Measurements from ENCODE around the gene PALMD.

DNA sequence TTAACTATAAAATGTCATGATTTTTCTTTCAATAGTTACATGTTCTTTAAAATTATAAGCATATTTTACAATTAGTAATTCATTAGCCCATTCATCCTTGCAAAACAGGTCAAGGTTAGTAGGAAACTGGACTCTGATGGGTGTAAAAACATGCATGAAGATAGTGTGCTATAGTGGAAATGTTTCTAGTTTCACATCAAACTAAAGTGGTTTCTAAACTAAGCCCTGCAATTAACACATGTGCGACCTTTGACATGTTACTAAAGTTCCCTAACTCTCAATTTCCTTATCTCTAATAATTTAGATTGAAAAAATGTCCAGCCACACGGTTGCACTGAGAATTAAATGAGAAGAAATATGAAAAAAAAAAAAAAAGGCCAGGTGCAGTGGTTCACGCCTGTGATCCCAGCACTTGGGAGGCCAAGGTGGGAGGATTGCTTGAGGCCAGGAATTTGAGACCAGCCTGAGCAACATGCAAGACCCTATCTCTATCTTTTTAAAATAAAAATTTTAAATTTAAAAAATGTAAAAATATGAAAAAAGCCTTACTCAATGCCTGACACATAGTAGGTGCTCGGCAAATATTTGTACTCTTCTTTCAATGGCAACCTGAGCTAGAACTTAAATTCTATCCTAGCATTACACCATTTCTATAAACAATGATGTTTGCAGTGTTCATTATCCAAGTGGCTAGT, 44.1 kb upstream of the PALMD start:
- TF ChIP-seq, protein P1, sequence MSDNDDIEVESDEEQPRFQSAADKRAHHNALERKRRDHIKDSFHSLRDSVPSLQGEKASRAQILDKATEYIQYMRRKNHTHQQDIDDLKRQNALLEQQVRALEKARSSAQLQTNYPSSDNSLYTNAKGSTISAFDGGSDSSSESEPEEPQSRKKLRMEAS (IDR thresholded peaks at IDR 0.05; ENCODE audit: low read depth) = no peak
- TF ChIP-seq, protein P2, sequence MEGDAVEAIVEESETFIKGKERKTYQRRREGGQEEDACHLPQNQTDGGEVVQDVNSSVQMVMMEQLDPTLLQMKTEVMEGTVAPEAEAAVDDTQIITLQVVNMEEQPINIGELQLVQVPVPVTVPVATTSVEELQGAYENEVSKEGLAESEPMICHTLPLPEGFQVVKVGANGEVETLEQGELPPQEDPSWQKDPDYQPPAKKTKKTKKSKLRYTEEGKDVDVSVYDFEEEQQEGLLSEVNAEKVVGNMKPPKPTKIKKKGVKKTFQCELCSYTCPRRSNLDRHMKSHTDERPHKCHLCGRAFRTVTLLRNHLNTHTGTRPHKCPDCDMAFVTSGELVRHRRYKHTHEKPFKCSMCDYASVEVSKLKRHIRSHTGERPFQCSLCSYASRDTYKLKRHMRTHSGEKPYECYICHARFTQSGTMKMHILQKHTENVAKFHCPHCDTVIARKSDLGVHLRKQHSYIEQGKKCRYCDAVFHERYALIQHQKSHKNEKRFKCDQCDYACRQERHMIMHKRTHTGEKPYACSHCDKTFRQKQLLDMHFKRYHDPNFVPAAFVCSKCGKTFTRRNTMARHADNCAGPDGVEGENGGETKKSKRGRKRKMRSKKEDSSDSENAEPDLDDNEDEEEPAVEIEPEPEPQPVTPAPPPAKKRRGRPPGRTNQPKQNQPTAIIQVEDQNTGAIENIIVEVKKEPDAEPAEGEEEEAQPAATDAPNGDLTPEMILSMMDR (IDR thresholded peaks at IDR 0.05) = no peak
- TF ChIP-seq MEF2A (IDR thresholded peaks at IDR 0.05; ENCODE audit: borderline replicate concordance, low read depth) = no peak
- no peak for TF ChIP-seq GABPA (IDR thresholded peaks at IDR 0.05; ENCODE audit: low read depth)
- TF ChIP-seq, protein P3, sequence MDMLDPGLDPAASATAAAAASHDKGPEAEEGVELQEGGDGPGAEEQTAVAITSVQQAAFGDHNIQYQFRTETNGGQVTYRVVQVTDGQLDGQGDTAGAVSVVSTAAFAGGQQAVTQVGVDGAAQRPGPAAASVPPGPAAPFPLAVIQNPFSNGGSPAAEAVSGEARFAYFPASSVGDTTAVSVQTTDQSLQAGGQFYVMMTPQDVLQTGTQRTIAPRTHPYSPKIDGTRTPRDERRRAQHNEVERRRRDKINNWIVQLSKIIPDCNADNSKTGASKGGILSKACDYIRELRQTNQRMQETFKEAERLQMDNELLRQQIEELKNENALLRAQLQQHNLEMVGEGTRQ (IDR thresholded peaks at IDR 0.05; ENCODE audit: borderline replicate concordance, low read depth, low read length) = no peak
- no peak for TF ChIP-seq SMC3 (IDR thresholded peaks at IDR 0.05; ENCODE audit: low read depth, low read length)
- TF ChIP-seq, protein P4, sequence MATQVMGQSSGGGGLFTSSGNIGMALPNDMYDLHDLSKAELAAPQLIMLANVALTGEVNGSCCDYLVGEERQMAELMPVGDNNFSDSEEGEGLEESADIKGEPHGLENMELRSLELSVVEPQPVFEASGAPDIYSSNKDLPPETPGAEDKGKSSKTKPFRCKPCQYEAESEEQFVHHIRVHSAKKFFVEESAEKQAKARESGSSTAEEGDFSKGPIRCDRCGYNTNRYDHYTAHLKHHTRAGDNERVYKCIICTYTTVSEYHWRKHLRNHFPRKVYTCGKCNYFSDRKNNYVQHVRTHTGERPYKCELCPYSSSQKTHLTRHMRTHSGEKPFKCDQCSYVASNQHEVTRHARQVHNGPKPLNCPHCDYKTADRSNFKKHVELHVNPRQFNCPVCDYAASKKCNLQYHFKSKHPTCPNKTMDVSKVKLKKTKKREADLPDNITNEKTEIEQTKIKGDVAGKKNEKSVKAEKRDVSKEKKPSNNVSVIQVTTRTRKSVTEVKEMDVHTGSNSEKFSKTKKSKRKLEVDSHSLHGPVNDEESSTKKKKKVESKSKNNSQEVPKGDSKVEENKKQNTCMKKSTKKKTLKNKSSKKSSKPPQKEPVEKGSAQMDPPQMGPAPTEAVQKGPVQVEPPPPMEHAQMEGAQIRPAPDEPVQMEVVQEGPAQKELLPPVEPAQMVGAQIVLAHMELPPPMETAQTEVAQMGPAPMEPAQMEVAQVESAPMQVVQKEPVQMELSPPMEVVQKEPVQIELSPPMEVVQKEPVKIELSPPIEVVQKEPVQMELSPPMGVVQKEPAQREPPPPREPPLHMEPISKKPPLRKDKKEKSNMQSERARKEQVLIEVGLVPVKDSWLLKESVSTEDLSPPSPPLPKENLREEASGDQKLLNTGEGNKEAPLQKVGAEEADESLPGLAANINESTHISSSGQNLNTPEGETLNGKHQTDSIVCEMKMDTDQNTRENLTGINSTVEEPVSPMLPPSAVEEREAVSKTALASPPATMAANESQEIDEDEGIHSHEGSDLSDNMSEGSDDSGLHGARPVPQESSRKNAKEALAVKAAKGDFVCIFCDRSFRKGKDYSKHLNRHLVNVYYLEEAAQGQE (IDR thresholded peaks at IDR 0.05; ENCODE audit: low read depth, low read length) = no peak
